ENCODE measurements around the gene USP35. TPM values are rescaled to one million over a fixed set of nuclear protein-coding genes. Genes with fewer than 3 reads are reported as not detected.

The USP35 gene
- total RNA-seq, 4 donors from 2014 or later = 7.4 to 17.2 (median 10.9) TPM

GRCh38 chr11:78250099-78250498 lies 61.4 kb downstream of the USP35 start:
- intact Hi-C loops (cut with DNase I; ENCODE audit: low total_unique reads) = no loop called here
- Histone ChIP-seq H3K27me3 (no peaks in the 10 kb centered on the region), H3K36me3 (peaks cover 0 to 9% (median 0%) of the 10 kb centered on the region in 4 donors), H3K27ac (no peak overlapping the region), H3K9me3 (no peaks in the 10 kb centered on the region), H3K4me3 (no peak overlapping the region), H3K4me1 (peaks cover 0 to 16% (median 4%) of the 10 kb centered on the region in 4 donors)
- in situ Hi-C loops (cut with MboI; ENCODE audit: low pct_ligation_motif_present in 1 of 4, low pct_unique_long_range_greater_than_20kb in 1 of 4, low sequenced_read_pairs in 3 of 4) = no loop called here
- TF ChIP-seq POLR2A (IDR thresholded peaks at IDR 0.05) (no peak), EP300 (IDR thresholded peaks at IDR 0.05; ENCODE audit: low read depth) (no peak), POLR2AphosphoS5 (IDR thresholded peaks at IDR 0.05) (no peak), CTCF (IDR thresholded peaks at IDR 0.05) (no peak)
- DNase-seq = no peak
- 89 to 92% methylated on average over 8 of the region's 8 CpGs for WGBS, 2 donors (ENCODE audit: low coverage in 1 of 2)

GRCh38 chr11:78251083-78251775 lies 62.5 kb downstream of the USP35 start:
- TF ChIP-seq POLR2AphosphoS5 (IDR thresholded peaks at IDR 0.05) (no peak), POLR2A (IDR thresholded peaks at IDR 0.05) (no peak), CTCF (IDR thresholded peaks at IDR 0.05) (no peak), EP300 (IDR thresholded peaks at IDR 0.05; ENCODE audit: low read depth) (no peak)
- intact Hi-C loops (cut with DNase I; ENCODE audit: low total_unique reads) = no loop called here
- 20 to 34% methylated on average over 1 of the region's 1 CpG for whole genome bisulfite sequencing, 2 donors (ENCODE audit: low coverage in 1 of 2)
- in situ Hi-C loops (cut with MboI; ENCODE audit: low pct_ligation_motif_present in 1 of 4, low pct_unique_long_range_greater_than_20kb in 1 of 4, low sequenced_read_pairs in 3 of 4) = no loop called here
- H3K4me1 ChIP-seq = peaks cover 0 to 16% (median 4%) of the 10 kb centered on the region in 4 donors
- peak overlapping the region in 3 of 4 donors; percentile 11 to 52 (median 27) for H3K27ac ChIP-seq
- no peak overlapping the region for H3K4me3 ChIP-seq
- no peak for DNase-seq
- no peaks in the 10 kb centered on the region for H3K9me3 ChIP-seq
- no peaks in the 10 kb centered on the region for H3K27me3 ChIP-seq
- H3K36me3 ChIP-seq = peaks cover 0 to 9% (median 0%) of the 10 kb centered on the region in 4 donors

- H3K27ac ChIP-seq = no peak overlapping the region
- peaks cover 4 to 30% (median 12%) of the 10 kb centered on the region in 4 donors for H3K4me1 ChIP-seq
- DNase-seq = no peak
- no peaks in the 10 kb centered on the region for H3K27me3 ChIP-seq
- peaks cover 0 to 9% (median 0%) of the 10 kb centered on the region in 4 donors for H3K36me3 ChIP-seq
- 93 to 100% methylated on average over 4 of the region's 4 CpGs for WGBS, 2 donors (ENCODE audit: low coverage in 1 of 2)
- in situ Hi-C loops (cut with MboI; ENCODE audit: low pct_ligation_motif_present in 1 of 4, low pct_unique_long_range_greater_than_20kb in 1 of 4, low sequenced_read_pairs in 3 of 4) (no loop called here), intact Hi-C loops (cut with DNase I; ENCODE audit: low total_unique reads) (no loop called here)
- H3K9me3 ChIP-seq = no peaks in the 10 kb centered on the region
- H3K4me3 ChIP-seq = no peak overlapping the region
- TF ChIP-seq EP300 (IDR thresholded peaks at IDR 0.05; ENCODE audit: low read depth) (no peak), POLR2AphosphoS5 (IDR thresholded peaks at IDR 0.05) (no peak), CTCF (IDR thresholded peaks at IDR 0.05) (no peak), POLR2A (IDR thresholded peaks at IDR 0.05) (no peak)
Measured at GRCh38 chr11:78253797-78254196, 65.1 kb downstream of the USP35 start.

GRCh38 chr11:78254268-78254667 lies 65.5 kb downstream of the USP35 start:
- H3K27me3 ChIP-seq = no peaks in the 10 kb centered on the region
- no peaks in the 10 kb centered on the region for H3K9me3 ChIP-seq
- peaks cover 0 to 6% (median 0%) of the 10 kb centered on the region in 4 donors for H3K36me3 ChIP-seq
- intact Hi-C loops (cut with DNase I; ENCODE audit: low total_unique reads) (no loop called here), in situ Hi-C loops (cut with MboI; ENCODE audit: low pct_ligation_motif_present in 1 of 4, low pct_unique_long_range_greater_than_20kb in 1 of 4, low sequenced_read_pairs in 3 of 4) (no loop called here)
- peaks cover 4 to 30% (median 12%) of the 10 kb centered on the region in 4 donors for H3K4me1 ChIP-seq
- no peak for DNase-seq
- TF ChIP-seq EP300 (IDR thresholded peaks at IDR 0.05; ENCODE audit: low read depth) = no peak
- TF ChIP-seq POLR2AphosphoS5 (IDR thresholded peaks at IDR 0.05) = no peak
- no peak for TF ChIP-seq POLR2A (IDR thresholded peaks at IDR 0.05)
- no peak for TF ChIP-seq CTCF (IDR thresholded peaks at IDR 0.05)
- H3K27ac ChIP-seq = no peak overlapping the region
- 91 to 93% methylated on average over 4 of the region's 4 CpGs for WGBS, 2 donors (ENCODE audit: low coverage in 1 of 2)
- H3K4me3 ChIP-seq = no peak overlapping the region
